DMS114 treated with DMSO at 0.1 percent for 48 hours (cell line): ENCODE measurements around the gene CASTOR1.
"Not testable (repeated sequence)": the region's sequence is repeated elsewhere in the genome, so short reads cannot be mapped to it uniquely, and the experiment has no call there.

Experiments
- DNase-seq: peaks from one replicate; lab custom pipeline; 2025; ENCODE audit not compliant: unreplicated experiment; lab: John Stamatoyannopoulos, UW

CASTOR1 gene

DNA sequence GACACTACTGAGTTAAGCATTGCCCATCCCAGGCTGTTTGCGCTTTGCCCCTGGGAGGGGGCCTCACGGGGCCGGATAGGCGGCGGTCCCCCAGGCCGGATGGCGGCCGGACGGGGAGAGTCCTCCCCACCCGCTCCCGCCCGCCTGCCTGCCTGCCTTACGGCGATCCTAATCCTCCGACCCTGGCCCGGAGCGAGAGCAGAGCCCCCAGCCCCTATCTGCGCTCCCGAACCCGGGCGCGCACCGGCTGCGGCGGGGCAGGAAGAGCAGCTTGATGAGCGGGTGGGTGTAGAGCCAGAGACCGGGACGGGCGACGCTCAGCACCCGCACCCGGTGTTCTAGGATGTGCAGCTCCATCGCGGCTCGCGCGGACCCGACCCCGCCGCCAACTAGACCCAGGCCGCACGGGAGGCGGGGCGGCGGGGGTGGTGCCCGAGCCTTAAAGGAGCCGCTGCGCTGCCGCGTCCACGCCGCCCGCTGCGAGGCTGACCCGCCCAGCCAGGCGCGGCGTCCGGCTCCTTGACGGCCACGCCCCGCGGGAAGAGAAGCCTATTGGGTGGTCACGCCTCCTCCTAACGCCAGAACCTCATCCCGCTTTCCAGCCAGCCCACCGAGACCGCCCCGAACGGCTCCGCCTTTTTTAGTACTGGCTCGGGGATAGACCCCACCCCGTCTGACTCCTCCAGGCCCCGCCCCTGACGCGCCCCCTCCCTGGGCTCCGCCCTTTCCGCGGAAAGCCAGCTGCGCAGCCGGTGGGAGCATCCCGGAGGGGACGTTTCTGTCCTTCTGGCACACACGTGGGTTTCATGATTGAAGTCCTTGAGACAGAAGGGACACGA is at the start of gene CASTOR1:
Gene CASTOR1, minus strand, starts transcription at position 365 of the 839 bp plus-strand sequence. Its CDS starts 8 bp downstream, at position 357.
- peak; percentile 96 for DNase-seq

DNA sequence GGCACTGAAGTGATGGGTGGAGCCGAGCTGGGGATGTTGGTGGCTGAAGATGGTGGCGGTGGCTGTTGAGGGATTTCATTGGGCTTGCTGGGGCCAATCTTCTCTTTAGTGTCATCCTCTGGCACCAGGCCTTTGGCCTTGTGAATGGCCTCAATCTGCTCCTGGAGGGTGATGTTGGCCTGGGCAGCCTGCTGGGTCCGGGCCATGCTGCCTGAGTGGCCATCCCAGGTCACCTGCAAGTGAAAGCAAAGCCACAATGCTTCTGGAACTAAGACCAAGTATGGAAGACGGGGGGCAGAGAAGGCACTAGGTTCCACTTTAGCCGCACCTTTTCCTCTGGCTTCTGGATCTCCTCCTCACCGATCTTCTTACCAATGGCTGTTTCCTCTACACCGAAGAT is 49.5 kb upstream of the CASTOR1 start:
- no peak for DNase-seq

DNA sequence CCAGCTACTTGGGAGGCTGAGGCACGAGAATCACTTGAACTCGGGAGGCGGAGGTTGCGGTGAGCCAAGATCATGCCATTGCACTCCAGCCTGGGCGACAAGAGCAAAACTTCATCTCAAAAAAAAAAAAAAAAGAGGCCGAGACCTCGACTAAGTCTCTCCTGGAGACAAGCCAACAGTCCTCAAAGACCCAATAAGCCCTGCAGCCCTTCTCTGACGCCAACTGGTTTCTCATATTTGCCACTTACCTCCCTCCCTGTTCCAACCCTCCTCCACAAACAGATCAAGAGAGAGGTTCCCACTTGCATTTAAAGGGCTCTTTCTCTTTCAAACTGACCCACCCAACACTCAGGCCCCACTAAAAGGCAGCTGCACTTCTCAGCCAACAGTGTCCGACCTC is 49.0 kb upstream of the CASTOR1 start:
- not testable (repeated sequence) for DNase-seq

DNA sequence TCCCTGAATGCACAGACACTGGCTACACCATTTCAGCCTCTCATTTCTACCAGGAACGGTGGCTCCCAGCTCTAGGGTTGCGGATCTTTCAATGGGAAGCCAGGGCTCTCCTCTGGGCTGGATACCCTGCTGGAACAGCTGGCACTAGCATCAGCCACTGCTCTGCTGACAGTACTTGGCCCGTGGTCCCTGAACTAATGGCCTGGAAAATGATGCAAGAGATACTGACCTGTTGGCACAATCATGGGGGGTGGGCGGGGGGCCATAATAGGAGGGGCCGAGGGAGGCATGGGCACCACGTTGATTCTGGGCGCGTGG is 48.1 kb upstream of the CASTOR1 start:
- DNase-seq, result no peak

DNA sequence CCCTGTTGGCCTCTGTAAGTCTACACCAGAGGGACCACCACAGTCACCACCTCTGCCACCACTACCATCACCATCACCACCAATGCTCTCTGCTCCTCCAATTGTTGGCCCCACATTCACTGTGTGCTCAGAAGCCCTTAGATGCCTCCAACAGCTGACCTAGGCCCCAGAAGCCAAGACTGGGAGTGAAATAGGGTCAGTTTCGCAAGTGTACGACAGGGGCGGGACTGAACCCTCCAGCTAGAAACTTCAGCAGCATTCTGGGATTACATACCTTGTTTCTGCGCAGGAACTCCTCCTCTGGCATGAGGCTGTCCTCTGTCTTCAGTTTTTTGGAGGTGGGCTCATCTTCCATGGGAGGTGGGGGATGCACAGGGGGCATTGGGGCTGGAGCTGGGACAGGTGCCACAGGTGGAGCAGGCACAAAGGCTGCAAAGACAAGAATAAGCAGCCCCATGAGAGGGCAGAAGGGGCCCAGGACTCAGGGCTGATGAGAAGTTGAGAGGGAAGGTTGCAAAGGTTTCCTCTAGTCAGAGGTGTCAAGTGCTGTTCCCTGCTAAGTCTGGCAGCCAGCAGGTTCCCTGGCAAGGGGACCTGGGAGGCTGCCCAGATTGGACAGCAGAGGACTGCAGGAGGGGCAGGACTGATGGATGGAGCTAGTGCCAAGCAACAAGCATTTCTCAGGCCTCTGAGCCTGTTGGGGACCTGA is 47.6 kb upstream of the CASTOR1 start:
- no peak for DNase-seq

DNA sequence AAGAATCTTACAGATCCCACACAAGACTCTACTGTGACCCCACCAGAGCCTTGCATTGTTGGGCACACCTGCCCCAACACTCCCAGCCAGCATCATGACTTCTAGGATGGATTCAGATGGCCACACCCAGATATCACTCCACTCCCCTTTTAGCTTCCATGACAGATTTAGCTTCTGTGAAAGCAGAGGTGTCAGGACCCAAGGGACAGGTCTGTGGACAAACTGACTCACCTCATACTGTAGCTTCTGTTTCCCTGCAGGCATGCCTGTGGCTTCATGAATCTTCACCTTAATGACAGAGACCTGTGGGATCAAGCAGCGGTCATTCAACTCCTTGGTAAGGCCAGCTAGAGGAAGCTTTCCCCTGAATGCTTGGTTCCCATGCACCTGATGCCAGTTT is 45.9 kb upstream of the CASTOR1 start:
- DNase-seq, result no peak

DNA sequence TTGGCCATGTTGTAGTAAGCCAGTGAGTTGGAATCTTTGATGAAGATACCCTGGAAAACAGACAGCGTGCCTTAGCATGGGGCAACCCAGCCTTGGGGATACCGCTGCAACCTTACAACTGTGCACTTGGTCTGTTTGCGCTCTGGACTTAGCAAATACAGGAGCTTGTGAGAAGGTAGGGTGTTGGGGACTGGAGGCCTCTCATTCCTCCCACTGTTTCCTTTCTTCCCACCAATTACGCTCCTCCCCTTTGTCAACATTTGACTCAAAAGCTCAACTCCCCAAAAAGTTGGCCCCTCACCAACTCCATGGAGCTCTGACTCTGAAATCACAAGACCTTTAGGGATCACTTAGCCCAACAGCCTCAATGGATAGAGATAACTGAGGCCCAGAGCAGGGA is 45.3 kb upstream of the CASTOR1 start:
- no peak for DNase-seq

DNA sequence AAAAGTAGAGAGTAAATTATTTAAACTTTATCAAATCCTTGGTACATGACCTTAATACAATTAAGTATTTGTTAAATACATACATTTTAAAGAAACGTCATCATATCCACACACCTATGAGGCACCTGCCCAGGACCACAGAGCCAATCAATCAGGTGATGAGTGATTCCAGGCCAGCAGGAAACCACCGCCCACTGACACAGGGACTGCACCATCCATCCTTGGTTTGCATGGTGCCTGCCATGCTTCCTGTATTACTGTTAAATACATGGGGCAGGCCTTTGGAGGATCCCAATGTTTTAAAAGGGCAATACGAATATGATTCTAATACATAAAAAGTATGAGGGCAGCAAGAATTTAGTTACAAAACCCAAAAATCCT is 44.4 kb upstream of the CASTOR1 start:
- DNase-seq, result no peak

DNA sequence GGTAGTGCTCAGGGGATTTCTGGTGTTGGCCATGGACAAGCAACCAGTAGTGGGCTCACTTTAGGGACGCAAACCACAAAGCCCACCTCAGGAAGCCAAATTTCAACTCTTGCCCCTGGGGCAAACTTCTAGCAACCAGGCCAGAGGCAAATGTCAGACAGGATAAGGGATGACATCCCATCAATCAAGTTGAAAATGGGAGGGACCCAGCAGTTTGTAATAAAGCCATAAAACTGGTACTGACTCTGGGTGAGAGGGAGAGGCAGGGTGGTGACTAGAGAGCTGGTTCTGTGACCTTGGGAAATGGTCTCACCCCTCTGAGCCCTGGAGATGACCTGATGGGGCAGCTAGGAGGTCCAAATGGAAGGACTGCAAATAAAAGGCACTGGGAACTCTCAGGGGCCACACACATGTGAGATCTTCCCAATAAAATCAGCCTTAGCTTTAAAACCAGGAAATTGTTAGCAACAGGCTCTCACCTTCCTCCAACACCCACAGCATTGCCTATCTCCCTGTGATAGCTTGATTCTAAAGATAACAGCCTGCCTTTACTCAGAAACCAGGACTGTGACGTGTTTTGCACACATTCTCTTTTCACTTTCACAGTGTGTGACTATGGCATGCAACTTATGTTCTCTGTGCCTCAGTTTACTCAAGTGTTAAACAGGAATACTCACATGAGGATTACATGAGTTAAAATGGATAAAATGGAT is 43.8 kb upstream of the CASTOR1 start:
- DNase-seq, result no peak

DNA sequence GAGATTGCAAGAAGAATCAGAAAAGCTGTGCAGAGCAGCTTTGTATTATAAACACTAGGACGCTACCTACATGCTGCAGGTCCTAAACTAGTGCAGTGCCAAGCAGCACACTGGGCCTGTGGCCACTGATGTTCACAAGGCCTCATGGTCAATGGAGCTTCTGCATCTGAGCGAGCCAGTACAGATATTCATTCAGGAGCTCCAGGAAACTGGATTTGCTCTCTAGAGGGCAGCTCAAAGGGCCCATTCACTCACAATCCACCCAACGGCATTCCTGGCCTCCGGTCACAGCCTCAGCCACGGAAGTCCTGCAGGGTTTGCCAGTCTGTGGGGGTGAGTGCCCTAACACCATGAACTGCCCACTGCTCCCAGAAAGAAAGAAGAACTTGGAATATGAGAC is 43.2 kb upstream of the CASTOR1 start:
- no peak for DNase-seq

DNA sequence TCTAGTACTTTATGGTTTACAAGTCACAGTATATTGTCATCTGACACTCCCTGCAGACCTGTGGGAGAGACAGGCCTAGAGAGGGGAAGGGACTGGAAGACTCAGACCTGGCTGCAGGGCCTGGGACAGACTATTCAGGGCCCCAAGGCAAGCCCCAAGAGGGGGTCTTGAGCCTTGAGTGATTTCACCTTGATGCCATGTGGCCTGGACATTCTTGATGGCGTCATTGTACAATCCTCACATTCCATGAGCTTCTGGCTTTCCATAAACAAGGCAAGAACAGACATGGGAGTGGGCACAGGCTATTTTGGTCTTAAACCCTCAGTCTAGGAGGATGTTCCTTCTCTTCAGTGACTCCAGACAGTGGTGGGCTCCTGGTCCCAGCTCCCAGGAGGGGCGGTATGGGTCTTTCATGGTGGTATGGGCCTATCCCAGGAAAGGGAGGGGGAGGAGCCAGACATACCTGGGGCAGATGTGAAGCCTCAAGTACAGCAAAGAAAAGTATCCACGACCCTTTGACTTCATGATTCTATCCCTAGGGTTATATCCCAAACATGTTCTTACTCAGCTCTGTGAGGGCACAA is 39.3 kb upstream of the CASTOR1 start:
- no peak for DNase-seq

DNA sequence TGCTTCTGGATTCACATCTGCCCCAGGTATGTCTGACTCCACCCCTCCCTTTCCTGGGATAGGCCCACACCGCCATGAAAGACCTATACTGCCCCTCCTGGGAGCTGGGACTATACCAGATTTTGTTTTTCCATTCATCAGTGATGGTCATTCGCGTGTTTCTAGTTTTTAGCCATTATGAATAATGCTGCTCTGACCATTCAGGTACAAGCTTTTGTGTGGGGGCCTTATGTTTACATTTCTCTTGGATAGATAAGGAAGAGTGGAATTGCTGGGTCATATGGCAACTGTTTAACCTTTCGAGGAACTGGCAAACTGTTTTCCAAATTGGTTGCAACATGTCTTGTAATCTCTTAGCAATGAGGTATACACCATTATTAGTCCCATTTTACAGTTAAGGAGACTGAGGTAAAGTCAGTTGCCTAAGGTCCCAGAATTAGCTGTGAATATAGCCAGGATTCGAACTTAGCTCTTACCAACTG is 38.6 kb upstream of the CASTOR1 start:
- DNase-seq, result no peak

DNA sequence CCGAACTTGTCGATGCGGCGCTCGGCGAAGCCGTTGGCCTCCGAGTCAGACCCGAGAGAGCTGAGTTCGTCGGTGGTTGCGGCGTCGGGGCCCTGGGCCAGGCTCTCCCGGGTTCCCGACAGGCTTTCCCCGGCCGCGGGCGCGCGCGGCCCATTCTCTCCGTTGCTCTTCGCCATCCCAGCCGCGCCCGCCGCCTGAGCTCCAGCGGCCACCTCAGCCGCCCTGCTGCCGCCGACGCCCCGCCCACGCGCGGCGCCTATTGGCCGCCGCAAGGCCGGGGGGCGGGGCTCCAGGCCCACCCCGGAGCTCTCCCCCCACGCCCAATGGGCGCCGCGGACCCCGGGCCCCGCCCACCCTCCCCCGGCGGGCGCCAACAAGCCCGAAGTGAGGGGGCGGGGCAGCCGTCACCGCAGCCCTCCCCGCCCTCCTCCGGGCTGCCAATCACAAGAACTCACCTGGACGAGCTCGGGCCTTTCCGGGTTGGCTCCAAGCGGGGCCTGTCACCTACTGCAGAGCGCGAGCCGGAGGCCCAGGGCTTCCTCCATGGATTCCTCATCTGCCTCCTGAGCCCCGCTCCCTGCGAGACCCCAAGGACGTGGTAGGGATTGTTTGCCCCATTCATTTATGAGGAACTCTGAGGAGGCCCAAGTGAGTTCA is 37.5 kb upstream of the CASTOR1 start, which contains the start of gene TBC1D10A:
Gene TBC1D10A, minus strand, starts transcription at position 236 of the 657 bp plus-strand sequence. Its CDS starts 60 bp downstream, at position 176.
- peak; percentile 69 for DNase-seq

DNA sequence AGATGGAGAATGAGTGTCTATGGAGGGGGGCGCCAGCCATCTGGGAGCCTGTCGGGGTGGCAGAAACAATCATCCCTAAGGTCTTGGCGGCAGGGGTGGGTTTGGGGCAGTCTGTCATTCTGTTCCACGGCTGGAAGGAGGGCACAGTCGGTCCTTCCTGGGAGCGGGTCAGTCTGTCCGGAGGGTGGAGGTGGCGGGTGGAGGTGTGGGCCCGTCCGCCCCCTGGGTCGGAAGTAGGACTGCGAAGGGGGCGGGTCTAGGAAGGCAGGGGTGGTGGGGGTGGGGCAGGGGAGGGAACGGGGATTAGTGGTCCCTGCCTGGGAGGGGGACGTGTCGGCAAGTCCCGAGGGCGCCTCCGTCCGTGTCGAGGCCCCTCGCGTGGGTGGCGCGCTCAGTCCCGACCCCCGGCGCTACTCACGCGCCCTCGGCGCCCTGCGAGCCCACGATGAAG is 37.0 kb upstream of the CASTOR1 start:
- no peak for DNase-seq

DNA sequence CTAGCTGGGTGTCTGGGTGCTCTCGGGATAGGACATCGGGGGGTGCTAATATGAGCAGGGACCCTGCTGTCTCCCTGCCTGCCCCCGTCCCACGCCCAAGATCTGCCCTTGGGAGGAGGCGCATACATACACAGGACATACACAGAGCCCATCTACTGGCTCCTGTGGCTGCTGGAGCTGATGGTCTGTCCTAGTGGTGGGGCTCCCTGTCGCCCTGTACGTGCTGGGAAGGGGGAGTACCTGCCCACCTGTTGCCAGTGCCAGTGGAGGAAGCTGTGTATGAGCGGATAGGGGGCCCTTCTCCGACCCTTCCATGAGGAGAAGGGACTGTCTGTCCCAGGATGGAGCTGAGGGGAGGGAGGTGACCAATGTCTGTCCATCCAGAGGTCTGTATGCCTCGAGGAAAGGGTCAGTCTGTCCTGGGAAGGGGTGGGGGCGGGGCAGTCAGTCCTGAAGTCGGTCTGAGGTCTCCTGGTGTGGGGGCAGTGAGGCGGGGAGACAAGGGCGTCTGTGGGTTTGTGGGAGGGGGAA is 36.5 kb upstream of the CASTOR1 start:
- no peak for DNase-seq

DNA sequence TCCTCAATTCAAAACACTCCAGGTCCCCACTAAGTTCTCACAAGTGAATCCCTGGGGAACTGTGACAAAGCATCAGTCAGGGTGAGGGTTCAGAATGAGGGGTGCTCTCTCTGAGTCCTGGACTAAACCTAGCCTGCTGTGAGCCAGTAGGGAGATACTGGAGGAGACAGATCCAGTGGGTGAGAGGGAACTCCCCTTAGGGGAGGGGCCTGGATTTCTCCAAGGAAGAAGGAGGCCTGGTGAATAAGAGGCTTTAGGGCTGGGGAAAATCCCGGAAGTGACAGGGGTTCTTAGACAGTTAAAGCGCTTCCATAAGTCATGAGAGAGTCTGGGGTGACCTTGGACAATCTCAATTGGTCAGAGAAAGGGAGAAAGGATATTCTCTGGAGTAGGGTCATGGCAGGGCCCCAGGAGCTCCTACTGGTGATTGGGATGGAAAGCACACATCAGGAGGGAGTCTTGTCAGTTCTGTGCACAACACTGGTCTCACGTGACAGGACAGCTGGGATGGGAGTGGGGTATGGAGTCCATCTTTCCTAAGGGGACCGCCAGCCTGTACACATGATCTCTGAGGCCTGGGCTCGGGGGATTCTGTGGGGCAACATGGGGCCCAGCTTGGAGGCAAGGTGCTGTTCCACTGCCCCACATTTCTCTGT is 35.9 kb upstream of the CASTOR1 start:
- no peak for DNase-seq

DNA sequence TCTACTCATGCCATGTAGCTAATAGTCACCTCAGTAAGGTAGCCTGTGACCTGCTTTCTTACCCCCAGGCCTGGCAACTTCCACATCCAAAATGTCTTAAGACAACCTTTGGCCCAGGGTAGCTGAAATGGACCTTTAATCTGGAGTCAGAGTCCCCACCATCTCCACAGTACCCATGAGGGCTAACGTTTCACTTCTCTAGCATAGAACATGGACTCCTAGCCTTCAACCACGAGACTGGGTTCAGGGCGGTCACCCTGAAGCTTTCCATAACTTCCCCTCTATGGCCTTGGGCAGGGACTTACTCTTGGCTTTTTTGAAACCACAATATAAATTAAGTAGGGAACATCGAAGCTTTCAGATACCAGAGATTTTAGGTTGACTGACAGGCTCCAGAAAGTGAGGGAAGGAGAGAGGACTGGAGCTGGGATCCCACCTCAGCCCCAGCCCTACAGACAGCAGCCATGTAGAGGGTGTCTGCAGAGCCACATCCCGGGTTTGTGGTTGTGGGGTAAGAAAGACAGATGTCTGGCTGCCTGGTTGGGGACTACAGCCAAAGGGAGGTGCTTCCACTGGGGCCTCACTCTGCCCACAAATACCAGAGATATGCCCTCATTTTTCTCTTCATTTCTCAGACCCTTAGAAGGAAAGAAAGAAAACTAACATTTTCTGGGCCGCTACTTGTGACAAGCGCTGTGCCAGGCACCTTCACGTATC is 34.9 kb upstream of the CASTOR1 start:
- no peak for DNase-seq

DNA sequence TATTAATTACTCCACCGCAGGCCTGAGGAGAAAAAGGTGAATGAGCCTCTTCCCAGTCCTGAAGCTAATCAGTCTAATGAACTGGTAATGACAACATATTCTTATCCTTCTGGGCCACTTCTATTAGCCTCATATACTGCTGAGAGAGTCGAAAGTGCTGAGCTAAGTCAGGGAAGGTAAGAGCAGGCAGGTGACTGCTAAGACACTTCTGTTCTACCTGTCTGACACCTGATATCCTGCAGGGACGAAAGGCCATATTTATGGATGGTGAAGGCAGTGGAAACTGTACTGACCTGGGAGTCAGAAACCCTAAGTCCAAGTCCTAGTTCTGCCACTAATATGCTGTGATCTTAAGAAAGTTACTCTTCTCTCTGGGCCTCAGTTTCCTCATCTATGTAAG is 33.9 kb upstream of the CASTOR1 start:
- no peak for DNase-seq

DNA sequence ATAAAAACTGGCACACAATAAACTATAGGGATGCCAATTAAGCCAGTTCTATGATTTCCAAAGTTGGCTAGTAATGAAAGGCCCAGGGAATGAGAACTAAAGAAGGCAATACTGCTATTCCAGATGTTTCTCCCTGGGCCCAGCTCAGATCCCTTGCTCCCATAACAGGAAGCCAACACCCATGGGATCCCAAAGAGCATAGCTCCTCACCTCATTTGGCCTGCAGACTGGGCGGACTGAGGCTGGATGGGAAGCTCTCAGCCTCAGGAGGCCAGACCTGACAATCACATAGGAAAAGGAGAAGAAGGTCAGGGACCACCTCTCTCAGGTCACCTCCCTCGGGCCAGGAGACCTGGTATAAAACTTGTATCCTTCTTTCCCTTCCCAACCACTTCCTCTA is 32.2 kb upstream of the CASTOR1 start:
- no peak for DNase-seq
